ENCODE results near the gene ARMH3.

The ARMH3 gene

DNA sequence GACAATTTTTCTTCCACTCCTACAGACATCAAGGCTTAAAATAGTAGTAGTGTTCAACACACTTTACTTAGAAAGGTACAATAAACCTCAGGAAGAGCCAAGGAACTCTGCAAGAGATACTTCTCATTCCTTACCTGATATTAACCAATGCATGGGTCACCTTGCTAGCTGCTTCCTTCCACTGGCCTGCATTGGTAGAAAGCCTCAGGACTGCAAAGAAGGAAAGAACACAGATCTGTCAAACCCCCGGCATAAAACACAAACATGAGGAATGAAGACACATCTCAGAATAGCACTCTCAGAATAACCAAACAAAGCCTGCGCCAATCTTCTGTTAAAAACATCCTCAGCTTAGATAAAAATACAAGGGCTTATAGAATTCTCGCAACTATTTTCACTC, 116.2 kb downstream of the ARMH3 start:
- TF ChIP-seq, protein P1, sequence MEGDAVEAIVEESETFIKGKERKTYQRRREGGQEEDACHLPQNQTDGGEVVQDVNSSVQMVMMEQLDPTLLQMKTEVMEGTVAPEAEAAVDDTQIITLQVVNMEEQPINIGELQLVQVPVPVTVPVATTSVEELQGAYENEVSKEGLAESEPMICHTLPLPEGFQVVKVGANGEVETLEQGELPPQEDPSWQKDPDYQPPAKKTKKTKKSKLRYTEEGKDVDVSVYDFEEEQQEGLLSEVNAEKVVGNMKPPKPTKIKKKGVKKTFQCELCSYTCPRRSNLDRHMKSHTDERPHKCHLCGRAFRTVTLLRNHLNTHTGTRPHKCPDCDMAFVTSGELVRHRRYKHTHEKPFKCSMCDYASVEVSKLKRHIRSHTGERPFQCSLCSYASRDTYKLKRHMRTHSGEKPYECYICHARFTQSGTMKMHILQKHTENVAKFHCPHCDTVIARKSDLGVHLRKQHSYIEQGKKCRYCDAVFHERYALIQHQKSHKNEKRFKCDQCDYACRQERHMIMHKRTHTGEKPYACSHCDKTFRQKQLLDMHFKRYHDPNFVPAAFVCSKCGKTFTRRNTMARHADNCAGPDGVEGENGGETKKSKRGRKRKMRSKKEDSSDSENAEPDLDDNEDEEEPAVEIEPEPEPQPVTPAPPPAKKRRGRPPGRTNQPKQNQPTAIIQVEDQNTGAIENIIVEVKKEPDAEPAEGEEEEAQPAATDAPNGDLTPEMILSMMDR (IDR thresholded peaks at IDR 0.05; ENCODE audit: low read length) = no peak
- TF ChIP-seq EZH2phosphoT487 (IDR thresholded peaks at IDR 0.05; ENCODE audit: low read length) (no peak), EZH2 (optimal IDR thresholded peaks at IDR 0.05; ENCODE audit: low read depth, low read length) (no peak)
- no peaks in the 10 kb centered on the region for H3F3A ChIP-seq (ENCODE audit: insufficient read depth, low read length)
- DNase-seq = no peak
- H3K36me3 ChIP-seq (replicated peaks; ENCODE audit: insufficient read depth, low read length) = no peaks in the 10 kb centered on the region
- H3K4me3 ChIP-seq (ENCODE audit: low read length) = no peak overlapping the region
- no peak overlapping the region for H3K9ac ChIP-seq (ENCODE audit: low read length)
- no peaks in the 10 kb centered on the region for H3K9me3 ChIP-seq (replicated peaks; ENCODE audit: insufficient read depth, low read length)
- no peaks in the 10 kb centered on the region for H3K4me1 ChIP-seq (ENCODE audit: low read length)
- H3K27ac ChIP-seq (ENCODE audit: low read length) = no peak overlapping the region
- H3K79me2 ChIP-seq (ENCODE audit: low read length) = no peaks in the 10 kb centered on the region
- H2AFZ ChIP-seq (ENCODE audit: low read length) = no peak overlapping the region
- no peaks in the 10 kb centered on the region for H3K27me3 ChIP-seq (replicated peaks; ENCODE audit: insufficient read depth, low read length)
- no peak overlapping the region for H3K4me2 ChIP-seq (ENCODE audit: low read depth, low read length)
- H3K9me2 ChIP-seq (replicated peaks; ENCODE audit: insufficient read depth, low read length) = no peaks in the 10 kb centered on the region
- no peaks in the 10 kb centered on the region for H4K20me1 ChIP-seq (ENCODE audit: insufficient read depth, low read length)

DNA sequence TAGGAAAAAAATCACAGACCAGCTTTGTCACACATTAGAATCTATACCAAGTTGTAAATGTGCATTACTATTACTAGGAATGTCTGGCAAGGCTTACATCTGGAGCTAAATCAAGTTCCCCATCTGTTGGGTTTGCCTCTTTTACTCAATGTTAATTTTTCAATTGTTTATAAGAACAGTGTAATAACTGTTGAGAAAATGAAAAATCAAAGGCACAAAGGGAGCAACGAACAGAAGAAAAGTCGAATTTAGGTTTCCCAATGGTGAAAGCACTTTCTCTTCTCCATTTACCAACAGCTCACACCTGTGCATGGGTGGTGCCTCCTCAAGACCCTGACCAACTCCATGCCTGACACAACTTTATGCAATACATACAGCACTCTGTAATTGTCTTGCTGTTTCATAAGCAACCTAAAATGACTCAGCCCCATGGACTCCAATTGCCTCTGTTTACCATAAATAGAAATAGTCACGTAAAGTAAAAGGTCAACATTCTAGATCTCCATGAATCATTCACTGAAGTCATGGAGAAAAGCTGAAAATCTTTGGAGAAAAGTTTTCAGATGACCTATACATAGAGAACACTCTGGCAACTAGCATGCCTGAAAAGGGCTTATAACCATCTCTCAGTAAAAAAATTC, 116.8 kb downstream of the ARMH3 start:
- Histone ChIP-seq H3F3A (ENCODE audit: insufficient read depth, low read length) (no peaks in the 10 kb centered on the region), H2AFZ (ENCODE audit: low read length) (no peak overlapping the region), H3K27me3 (replicated peaks; ENCODE audit: insufficient read depth, low read length) (no peaks in the 10 kb centered on the region), H3K4me1 (ENCODE audit: low read length) (no peaks in the 10 kb centered on the region), H3K9me2 (replicated peaks; ENCODE audit: insufficient read depth, low read length) (no peaks in the 10 kb centered on the region), H3K9me3 (replicated peaks; ENCODE audit: insufficient read depth, low read length) (no peaks in the 10 kb centered on the region), H3K27ac (ENCODE audit: low read length) (no peak overlapping the region), H3K4me2 (ENCODE audit: low read depth, low read length) (no peak overlapping the region), H3K79me2 (ENCODE audit: low read length) (no peaks in the 10 kb centered on the region), H3K4me3 (ENCODE audit: low read length) (no peak overlapping the region), H4K20me1 (ENCODE audit: insufficient read depth, low read length) (no peaks in the 10 kb centered on the region), H3K9ac (ENCODE audit: low read length) (no peak overlapping the region), H3K36me3 (replicated peaks; ENCODE audit: insufficient read depth, low read length) (no peaks in the 10 kb centered on the region)
- TF ChIP-seq, protein P1 (IDR thresholded peaks at IDR 0.05; ENCODE audit: low read length) = no peak
- no peak for TF ChIP-seq EZH2phosphoT487 (IDR thresholded peaks at IDR 0.05; ENCODE audit: low read length)
- no peak for TF ChIP-seq EZH2 (optimal IDR thresholded peaks at IDR 0.05; ENCODE audit: low read depth, low read length)
- DNase-seq = no peak

DNA sequence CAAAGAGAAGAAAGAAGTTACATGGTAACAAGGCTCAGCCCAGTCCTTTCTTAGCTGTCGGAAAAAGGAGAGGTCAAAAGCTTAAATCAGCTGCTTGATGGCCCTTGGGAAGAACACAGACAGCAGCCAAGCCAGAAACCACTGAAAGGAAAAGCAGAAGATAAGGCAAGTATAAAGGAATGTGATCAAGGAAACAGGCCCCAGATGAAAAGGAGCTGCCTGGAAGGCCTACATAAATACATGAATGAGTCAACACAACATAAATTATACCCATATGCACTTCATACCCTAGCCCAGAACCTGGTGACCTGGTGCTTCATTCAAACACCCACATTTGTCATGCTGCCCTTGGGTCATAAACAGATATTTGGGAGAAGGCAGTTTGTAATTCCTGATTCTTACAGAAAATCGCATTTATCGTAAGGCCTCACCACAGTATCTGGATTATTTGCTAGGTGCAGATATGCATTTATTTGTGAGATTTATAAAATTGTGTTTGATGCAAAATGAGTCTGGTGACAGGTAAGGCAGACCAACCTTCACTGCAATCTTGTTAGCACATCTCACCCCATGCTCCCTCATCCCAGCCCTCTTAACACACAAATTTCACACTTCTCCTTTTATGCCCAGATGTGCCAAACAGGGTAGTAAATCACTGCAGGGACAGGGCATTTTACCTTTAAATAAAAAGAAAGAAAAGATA, 117.5 kb downstream of the ARMH3 start:
- Histone ChIP-seq H4K20me1 (ENCODE audit: insufficient read depth, low read length) (no peaks in the 10 kb centered on the region), H3K9me2 (replicated peaks; ENCODE audit: insufficient read depth, low read length) (no peaks in the 10 kb centered on the region), H3K27ac (ENCODE audit: low read length) (no peak overlapping the region), H3K9me3 (replicated peaks; ENCODE audit: insufficient read depth, low read length) (no peaks in the 10 kb centered on the region), H3K79me2 (ENCODE audit: low read length) (no peaks in the 10 kb centered on the region), H3K4me1 (ENCODE audit: low read length) (no peaks in the 10 kb centered on the region), H3F3A (ENCODE audit: insufficient read depth, low read length) (no peaks in the 10 kb centered on the region), H3K36me3 (replicated peaks; ENCODE audit: insufficient read depth, low read length) (no peaks in the 10 kb centered on the region), H3K4me3 (ENCODE audit: low read length) (no peak overlapping the region), H3K4me2 (ENCODE audit: low read depth, low read length) (no peak overlapping the region), H3K27me3 (replicated peaks; ENCODE audit: insufficient read depth, low read length) (no peaks in the 10 kb centered on the region), H3K9ac (ENCODE audit: low read length) (no peak overlapping the region), H2AFZ (ENCODE audit: low read length) (no peak overlapping the region)
- DNase-seq = no peak
- no peak for TF ChIP-seq EZH2phosphoT487 (IDR thresholded peaks at IDR 0.05; ENCODE audit: low read length)
- TF ChIP-seq, protein P1 (IDR thresholded peaks at IDR 0.05; ENCODE audit: low read length) = no peak
- no peak for TF ChIP-seq EZH2 (optimal IDR thresholded peaks at IDR 0.05; ENCODE audit: low read depth, low read length)
